IPS-NIHi7 (cell line): Measurements from ENCODE around the gene MIF4GD.
"Not testable (repeated sequence)": the region's sequence is repeated elsewhere in the genome, so short reads cannot be mapped to it uniquely, and the experiment has no call there.

Experiments
- DNase-seq: peaks from one replicate; pipeline ENCODE4 v3.0.0; 2012; ENCODE audit warnings: mixed read lengths; ENCODE audit errors: extremely low spot score

Gene MIF4GD

DNA sequence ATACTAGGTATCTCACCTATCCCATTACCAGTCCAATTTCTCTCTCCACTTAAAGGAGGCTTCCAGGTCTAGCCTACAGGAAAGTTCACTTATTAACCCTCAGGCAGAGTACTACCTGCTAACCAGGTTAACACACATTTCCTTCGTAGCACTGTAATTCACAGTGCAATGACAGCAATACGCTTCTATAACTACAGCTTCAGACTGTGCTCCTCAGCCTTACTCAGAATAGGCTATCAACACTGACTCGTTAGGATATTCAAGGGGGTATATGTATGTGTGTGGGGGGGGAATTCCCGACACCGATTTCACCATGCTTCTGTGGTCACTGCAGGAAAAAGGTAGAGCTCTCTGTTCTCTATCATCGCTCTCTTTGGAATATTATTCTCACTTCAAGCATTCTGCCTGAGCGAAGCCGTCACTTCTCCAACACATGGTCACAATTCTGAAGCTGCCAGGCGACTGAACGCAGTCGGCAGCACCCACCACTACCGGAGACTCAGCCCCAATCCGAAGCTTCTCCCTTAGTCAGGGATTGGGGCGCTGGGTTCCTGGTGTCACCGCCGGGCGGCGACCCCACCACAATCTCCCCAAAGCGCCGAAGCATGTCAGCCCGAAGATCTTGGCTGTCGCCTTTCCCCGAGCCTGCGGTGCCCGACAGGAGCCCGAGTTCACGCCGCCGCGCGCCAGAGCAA is 10.2 kb downstream of the MIF4GD start:
- no peak for DNase-seq

DNA sequence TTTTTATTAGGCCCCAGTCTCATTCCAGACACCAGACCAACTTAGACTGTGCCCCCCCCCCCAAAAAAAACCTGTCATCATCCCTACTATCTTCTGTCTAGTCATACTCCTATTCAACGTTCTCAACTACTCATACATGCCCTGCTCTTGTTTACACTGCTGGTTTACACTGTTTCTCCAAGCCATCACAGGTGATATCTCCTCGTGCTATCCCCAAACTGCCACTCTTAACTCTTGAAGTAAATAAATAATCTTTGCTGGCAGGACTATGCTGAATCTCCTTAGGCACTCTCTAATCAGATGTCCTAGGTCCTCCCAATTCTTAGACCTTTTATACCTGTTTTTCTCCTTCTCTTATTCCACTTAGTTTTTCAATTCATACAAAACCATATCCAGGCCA is 13.8 kb downstream of the MIF4GD start:
- DNase-seq: not testable (repeated sequence)

DNA sequence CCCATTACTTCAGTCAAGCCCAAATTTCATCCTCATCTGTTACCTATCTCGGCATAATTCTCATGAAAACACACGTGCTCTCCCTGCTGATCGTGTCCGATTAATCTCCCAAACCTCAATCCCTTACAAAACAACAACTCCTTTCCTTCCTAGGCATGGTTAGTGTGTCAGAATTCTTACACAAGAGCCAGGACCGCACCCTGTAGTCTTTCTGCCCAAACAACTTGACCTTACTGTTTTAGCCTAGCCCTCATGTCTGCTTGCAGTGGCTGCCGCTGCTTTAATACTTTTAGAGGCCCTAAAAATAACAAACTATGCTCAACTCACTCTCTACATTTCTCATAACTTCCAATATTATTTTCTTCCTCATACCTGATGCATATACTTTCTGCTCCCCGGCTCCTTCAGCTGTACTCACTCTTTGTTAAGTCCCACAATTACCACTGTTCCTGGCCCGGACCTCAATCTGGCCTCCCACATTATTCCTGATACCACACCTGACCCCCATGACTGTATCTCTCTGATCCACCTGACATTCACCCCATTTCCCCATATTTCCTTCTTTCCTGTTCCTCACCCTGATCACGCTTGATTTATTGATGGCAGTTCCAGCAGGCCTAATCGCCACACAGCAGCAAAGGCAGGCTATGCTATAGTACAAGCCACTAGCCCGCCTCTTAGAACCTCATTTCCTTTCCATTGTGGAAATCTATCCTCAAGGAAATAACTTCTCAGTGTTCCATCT is 14.9 kb downstream of the MIF4GD start:
- DNase-seq: not testable (repeated sequence)

- DNase-seq: no peak
Observed at GRCh38 chr17:75252039-75252816, 18.8 kb downstream of the MIF4GD start.

GRCh38 chr17:75250009-75250471 is 21.0 kb downstream of the MIF4GD start:
- DNase-seq: no peak

DNA sequence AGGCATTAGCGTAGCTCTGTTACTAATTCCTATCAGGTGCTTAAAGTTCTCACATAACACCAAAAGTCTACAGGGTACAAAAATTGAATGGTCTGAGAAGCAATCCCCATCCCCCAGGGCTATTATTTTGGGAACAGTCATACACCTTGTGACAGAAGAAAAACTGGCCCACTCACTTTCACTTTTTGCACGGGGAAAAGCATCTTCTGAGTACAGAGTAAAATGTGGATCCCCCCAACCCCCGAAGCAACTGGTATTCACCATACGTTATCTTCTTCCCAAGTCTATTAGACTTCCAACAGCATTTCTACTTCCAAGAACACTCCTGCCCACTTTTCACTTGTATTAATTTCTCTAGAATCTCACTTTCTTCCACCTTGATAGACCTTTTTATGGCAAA is 21.5 kb downstream of the MIF4GD start:
- DNase-seq: no peak

DNA sequence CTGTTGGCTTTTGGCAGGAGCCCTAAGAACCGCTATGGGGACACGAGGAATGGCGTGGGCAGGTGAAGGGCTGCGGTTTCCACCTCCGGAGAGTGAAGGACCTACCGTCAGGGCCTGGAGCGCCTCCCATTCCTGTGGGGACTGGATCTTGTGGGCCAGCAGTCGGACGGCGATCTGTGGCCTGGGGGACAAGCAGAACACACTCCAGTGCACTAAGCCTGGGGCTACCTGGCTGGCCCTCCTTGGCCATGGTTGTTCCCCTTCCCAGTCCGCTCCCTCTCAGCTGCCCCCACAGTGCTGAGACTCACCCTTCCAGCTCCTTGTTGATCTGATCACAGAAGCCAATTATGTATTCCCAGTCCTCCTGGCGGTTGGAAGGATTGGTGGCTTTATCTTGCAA is 24.6 kb downstream of the MIF4GD start:
- DNase-seq: no peak

GRCh38 chr17:75245011-75245410 is 26.0 kb downstream of the MIF4GD start:
- DNase-seq: no peak

DNA sequence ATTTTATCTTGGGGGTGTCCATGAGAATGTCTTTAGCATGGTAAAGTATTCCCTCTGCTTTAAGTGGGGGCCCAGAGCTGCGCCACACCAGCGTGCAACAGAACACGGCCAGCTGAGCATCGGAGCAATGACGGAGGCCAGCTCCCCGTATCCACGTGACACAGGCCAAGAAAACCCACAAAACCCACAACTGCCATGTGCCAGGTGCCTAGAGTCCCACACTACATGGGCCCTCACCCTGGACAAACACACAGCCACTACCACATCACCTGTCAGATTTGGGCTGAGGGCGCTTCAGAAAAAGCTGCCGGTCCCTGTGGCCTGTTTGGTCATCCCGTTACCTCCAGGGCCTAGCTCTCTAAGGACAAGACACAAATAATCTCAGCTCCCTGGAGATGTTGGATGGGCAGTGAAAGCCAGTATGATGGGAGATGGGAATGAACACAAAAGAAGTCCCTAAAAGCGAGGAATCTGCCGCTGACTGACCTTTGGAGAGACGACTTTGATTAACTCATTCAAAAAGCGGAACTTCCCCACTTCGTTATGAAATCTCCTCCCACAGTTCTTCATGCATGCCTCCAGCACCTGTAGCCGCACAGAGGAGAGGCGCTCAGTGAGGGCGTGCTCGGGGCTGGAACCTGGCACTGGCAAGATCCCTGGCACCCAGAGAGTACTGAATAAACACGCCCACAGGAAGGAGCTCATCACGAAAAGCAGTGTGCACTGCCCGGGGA is 26.7 kb downstream of the MIF4GD start:
- DNase-seq: no peak

GRCh38 chr17:75242461-75243042 is 28.5 kb downstream of the MIF4GD start:
- no peak for DNase-seq

DNA sequence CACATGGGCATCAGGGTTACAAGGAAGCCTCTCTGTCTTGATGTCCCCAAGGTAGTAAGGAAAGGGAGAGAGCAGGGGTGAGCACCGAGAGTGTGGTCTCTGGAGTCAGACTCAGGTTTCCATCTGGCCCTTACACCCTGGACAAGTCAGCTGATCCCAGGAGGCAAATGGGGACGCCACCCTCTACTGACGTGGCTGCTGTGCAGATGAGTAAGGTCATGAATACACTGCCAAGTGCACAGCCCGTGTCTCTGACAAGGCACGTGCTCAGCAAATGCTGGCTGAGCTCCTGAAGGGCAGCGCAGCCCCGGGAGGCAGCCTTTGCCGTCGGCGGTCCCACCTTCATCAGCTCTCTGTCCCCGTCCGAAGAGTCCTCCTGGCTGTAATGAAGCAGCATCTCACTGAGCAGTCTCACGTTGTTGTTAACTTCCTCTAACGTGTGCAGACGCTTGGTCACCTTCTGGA is 29.0 kb downstream of the MIF4GD start:
- no peak for DNase-seq

- no peak for DNase-seq
Observed at GRCh38 chr17:75241502-75241901, 29.5 kb downstream of the MIF4GD start.

DNA sequence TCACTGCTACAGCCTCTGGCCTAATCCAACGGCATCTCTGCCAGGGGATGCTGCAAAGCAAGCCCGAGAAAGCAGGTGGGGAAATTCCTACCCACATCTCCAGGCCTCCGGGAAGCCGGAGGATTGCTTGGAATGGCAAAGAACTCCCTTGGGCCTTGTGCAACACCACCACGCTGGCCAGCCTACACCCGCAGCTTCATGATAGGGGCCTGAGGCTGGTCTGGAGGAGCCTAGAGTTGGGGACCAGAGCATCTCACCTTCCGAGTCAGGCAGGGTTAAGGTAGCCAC is 29.9 kb downstream of the MIF4GD start:
- DNase-seq: no peak

- DNase-seq: peak; percentile 91
Observed at GRCh38 chr17:75240394-75241142, 30.5 kb downstream of the MIF4GD start.

DNA sequence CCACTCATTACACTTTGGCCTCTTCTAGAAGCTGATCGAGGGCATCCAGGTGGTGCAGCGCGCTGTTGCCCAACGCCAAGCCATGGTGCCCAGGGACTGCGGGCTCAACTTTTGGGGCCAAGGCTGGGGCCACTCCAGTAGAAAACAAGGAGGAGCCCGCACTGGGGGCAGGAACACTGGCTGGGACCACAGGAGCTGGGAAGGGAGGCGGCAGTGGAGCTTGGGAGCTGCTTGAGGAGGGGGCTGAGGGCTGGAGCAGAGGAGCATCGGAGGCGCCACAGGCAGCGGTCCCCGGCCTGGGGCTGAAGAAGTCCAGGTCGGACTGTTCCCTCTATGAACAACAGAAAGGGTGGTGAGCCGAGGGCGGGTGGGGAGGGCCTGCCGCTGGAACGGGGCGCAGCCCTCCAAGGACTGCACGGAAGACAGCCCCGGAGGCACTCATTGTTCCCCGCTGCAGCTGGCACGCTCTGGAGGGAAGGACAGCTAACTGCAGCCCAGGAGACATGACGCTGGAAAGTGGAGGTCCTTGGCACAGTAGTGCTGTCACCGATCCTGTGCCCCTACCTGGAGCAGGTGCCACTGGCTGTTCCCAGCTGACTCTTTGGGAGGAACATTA is 31.1 kb downstream of the MIF4GD start:
- no peak for DNase-seq

GRCh38 chr17:75239214-75239613 is 31.8 kb downstream of the MIF4GD start:
- DNase-seq: no peak

GRCh38 chr17:75238684-75239191 is 32.3 kb downstream of the MIF4GD start:
- DNase-seq: peak; percentile 86

DNA sequence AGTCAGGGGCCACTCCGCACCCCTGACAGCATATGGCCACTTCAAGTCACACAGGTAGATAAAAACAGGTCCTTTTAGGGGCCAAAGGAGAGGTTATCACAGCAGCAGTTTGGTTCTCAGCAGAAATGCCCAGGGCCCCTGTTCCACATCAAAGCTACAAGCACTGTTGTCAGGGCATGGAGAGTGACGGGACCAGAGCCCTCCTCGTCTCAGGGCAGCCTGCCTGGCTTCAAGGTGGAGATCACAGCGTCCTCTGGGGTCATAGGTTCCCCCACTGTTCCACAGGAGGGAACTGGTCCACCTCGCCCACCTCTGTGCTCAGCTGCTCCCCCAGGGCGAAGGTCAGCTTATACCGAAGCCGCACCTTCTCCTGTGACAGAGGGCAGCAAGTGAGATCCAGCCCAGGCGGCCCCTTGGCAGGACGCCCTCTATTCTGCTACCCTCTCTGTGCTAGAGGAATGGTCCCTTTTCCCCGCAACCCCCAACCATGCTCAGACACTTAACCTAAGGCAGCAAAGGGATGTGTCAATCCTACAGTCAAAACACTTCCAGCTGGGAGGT is 32.9 kb downstream of the MIF4GD start:
- DNase-seq: no peak

- no peak for DNase-seq
Observed at GRCh38 chr17:75237100-75238014, 33.7 kb downstream of the MIF4GD start.
